Astrocyte of the cerebellum (primary cell): ENCODE data around the gene ADCYAP1R1.

ENCODE experiments used
- DNase-seq: peaks from one replicate; pipeline ENCODE4 v3.0.0-alpha.2; 2011; ENCODE audit warnings: low read depth
- H3K4me3 ChIP-seq: 2 replicates; pipeline ENCODE4 v1.5.1; 2011; ENCODE audit warnings: mild to moderate bottlenecking, low read depth, low read length, moderate library complexity
- in situ Hi-C: cut with HindIII; loops from 2 replicates; pipeline ENCODE4 v1.10.0; 2017; ENCODE audit warnings: low sequenced_read_pairs
- TF ChIP-seq, protein P1 (sequence below): IDR thresholded peaks from 2 replicates; pipeline ENCODE4 v1.5.1; 2012; ENCODE audit warnings: low read length, low read depth, moderate library complexity, mild to moderate bottlenecking; ENCODE audit errors: missing control alignments

The ADCYAP1R1 gene

DNA sequence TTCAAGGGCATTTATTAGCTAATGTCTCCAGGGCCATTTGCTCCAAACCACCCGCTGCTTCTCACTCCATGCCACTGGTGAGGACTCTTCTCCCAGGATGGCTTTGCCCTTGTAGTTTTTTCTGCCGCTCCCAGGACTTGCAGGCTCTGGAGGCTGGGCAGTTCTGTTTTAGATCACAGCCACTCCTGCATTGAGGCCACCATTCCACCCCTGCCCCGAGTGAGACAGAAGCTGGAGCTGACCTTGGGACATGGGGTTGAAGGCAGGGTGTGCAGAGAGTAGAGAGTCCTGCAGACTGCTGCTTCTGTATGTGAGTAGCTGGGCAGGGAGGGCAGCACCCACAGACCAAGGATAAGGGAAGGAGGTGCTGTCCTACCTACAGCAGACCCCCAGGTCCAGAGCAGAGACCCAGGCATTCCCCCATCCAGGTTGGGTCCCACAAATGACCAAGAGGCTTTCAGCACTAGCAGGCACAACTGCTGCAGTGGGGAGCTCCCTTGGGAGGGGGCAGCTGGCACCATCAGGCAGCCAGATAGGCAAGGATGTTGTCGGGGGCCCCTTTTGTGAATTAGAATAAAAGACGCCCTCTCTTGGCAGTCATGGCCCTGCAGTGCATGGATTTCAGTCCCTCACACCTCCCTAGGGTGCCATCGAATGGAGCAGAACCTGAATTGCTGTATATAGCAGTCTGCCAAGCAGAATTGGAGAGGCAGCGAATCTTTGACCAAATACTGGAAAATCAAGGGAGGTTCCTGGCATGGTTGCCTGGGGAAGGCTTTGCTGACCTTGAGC is 22.7 kb upstream of the ADCYAP1R1 start:
- in situ Hi-C loops = no loop called here
- no peak for DNase-seq
- H3K4me3 ChIP-seq = no peak overlapping the region
- TF ChIP-seq, protein P1, sequence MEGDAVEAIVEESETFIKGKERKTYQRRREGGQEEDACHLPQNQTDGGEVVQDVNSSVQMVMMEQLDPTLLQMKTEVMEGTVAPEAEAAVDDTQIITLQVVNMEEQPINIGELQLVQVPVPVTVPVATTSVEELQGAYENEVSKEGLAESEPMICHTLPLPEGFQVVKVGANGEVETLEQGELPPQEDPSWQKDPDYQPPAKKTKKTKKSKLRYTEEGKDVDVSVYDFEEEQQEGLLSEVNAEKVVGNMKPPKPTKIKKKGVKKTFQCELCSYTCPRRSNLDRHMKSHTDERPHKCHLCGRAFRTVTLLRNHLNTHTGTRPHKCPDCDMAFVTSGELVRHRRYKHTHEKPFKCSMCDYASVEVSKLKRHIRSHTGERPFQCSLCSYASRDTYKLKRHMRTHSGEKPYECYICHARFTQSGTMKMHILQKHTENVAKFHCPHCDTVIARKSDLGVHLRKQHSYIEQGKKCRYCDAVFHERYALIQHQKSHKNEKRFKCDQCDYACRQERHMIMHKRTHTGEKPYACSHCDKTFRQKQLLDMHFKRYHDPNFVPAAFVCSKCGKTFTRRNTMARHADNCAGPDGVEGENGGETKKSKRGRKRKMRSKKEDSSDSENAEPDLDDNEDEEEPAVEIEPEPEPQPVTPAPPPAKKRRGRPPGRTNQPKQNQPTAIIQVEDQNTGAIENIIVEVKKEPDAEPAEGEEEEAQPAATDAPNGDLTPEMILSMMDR = no peak

DNA sequence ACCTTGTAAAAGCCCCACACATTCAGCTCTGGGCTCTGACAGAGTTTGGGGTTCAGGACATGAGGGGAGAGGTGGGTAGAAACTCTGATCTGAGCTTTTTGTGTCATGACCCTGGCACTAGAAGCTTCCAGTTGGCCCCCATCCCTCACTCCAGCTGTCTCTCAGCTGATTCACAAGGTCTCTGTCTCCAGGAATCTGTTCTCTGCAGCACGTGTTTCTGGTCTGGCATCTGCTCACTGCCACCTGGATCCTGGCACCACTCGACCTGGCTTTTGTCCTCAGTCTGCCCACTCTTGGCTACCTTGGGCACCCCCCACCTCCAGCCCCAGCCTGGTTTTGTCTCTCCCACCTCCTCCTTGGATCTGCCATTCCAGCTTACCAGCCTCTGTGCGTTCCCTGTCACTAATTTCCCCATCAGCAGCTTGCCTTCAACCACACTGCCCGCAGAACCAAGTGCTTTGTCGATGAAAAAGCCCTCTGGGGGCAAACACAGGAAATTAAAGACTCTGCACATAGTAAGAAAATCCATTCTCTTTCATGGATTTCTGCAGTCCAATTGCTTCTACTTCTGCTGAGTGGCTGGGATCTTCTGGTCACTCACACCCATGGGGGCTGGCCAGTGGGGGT is 18.3 kb upstream of the ADCYAP1R1 start:
- H3K4me3 ChIP-seq = no peak overlapping the region
- DNase-seq = no peak
- TF ChIP-seq, protein P1 = no peak
- in situ Hi-C loops = no loop called here

DNA sequence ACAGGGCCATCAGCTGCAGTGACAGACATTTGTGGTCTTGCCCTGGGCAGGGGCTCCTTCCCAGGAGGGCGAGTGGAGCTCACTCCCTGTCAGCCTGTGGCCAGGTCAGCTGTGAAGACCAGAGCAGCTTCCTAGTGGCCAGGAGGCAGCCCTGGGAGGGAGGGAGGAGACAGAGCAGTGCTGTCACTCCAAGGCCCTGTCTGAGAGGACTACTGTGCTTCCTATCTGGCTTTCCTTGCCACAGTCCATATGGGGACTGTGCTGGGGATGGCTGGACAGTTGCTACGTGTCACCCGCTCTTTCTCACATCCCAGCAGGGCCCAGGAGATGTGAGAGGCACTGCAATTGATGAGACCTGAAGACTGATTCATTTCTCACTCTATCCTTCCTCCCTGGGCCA is 15.2 kb upstream of the ADCYAP1R1 start:
- TF ChIP-seq, protein P1 = no peak
- no peak for DNase-seq
- in situ Hi-C loops = no loop called here
- no peak overlapping the region for H3K4me3 ChIP-seq

DNA sequence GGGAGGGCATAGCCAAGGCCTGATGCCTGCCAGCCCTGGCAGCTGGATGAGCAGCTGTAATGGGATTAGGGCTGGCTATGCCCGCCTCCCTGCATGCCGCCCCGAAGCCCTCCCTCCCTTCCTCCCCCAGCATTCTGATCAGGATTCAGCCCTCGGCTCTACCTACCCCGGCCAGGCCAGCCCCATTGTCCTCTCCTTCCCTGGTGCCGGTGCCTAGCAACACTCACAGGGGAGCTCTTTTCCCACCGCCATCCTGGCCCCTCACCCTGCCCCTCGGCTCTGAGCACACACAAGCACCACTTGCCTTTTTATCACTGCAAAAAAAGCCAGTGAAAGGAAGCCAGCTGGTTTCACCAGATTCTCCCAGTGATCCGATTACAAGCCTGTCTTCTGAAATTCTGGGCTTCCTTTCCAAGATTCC is 9.0 kb upstream of the ADCYAP1R1 start:
- in situ Hi-C loops = no loop called here
- DNase-seq = no peak
- TF ChIP-seq, protein P1 = no peak
- H3K4me3 ChIP-seq = no peak overlapping the region

DNA sequence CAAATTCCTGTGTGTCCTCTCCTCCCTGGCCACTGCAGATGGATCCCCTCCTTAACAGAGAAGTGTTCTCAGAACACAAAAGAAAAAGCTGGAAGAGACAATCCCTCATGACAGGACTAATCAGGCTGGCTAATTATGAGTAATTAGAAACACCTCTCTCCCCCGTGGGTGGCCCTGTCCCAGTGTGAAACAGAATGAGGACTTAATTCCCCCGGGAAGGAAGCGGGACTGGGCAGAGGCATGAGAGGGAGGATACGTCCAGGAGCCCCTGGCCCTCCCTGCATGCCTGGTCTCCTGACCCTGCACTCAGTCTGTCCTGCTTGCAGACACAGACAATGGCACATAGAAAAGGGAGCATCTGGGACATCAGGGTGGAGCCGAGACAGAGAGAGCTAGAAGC is 7.6 kb upstream of the ADCYAP1R1 start:
- in situ Hi-C loops = no loop called here
- TF ChIP-seq, protein P1 = no peak
- H3K4me3 ChIP-seq = no peak overlapping the region
- no peak for DNase-seq

DNA sequence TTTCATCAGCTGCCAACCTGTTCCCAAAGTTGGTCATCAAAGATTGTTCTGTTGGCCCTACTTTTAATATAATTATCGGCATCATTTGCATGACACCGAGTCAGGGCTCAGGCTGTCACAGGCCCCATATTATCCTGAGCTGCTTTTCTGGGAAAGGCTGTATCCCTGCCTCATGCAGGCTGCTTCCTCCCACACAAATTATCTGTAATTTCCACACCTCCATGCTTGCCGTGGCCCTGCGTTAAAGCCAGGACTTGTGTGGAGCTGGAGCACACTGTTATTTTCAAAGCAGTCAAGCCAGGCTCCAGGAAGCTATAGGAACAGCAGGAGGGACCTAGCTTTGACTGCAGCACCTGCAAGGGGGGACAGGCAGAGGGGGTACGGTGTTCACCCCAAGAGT is 5.4 kb upstream of the ADCYAP1R1 start:
- no peak overlapping the region for H3K4me3 ChIP-seq
- no peak for DNase-seq
- TF ChIP-seq, protein P1 = no peak
- in situ Hi-C loops = no loop called here
